Naive thymus-derived CD8-positive, alpha-beta T cell (primary cell): Measurements from ENCODE around the gene CLDN20. TPM values are rescaled to one million over a fixed set of nuclear protein-coding genes. Genes with fewer than 3 reads are reported as not detected.
A peak's percentile ranks its signal among the peaks of the same experiment; 100 is the strongest.
"Not testable (repeated sequence)": the region's sequence is repeated elsewhere in the genome, so short reads cannot be mapped to it uniquely, and the experiment has no call there.

Source experiments
- ATAC-seq, 2 donors: fragments of 150-1000 bp; cut with Tn5 transposase in 1 of 2; sonication (Bioruptor Pico), chemical (Tn5 transposase) in 1 of 2; 1 replicate in 1 of 2; 2 replicates in 1 of 2; pipeline ENCODE4 v1.10.0; 2021; ENCODE audit warnings: mild to moderate bottlenecking in 2 of 2, moderate library complexity in 2 of 2
- POLR2A ChIA-PET: fragments of 350-600 bp; sonication (Branson Sonifier 250); formaldehyde crosslinking; loops from one replicate; lab custom pipeline; 2021; ENCODE audit warnings: antibody characterized with exemption; lab: Charles Lee
- DNase-seq, 10 donors: peaks; one replicate each; pipeline versions ENCODE4 v3.0.0 to v3.0.0-alpha.2; 2020 to 2022
- H3K27ac Mint-ChIP-seq, 10 donors: one replicate each; pipeline ENCODE4 v1.8.0; 2020 to 2022; ENCODE audit warnings: mild to moderate bottlenecking in 10 of 10, mixed read lengths in 10 of 10, moderate library complexity in 4 of 10, inconsistent platforms in 1 of 10
- H3K27me3 Mint-ChIP-seq, 5 donors: one replicate each; pipeline ENCODE4 v1.8.0; 2021 to 2022; ENCODE audit warnings: mixed read lengths in 5 of 5
- H3K36me3 Mint-ChIP-seq, 3 donors: one replicate each; pipeline ENCODE4 v1.8.0; 2020 to 2022; ENCODE audit warnings: mixed read lengths in 3 of 3, mild to moderate bottlenecking in 2 of 3, inconsistent platforms in 1 of 3
- H3K4me1 Mint-ChIP-seq, 4 donors: one replicate each; pipeline ENCODE4 v1.8.0; 2021 to 2022; ENCODE audit warnings: mixed read lengths in 4 of 4
- H3K4me3 Mint-ChIP-seq, 10 donors: one replicate each; pipeline ENCODE4 v1.8.0; 2020 to 2022; ENCODE audit warnings: mild to moderate bottlenecking in 10 of 10, mixed read lengths in 10 of 10, moderate library complexity in 6 of 10, inconsistent platforms in 1 of 10
- H3K9me3 Mint-ChIP-seq, 9 donors: one replicate each; pipeline ENCODE4 v1.8.0; 2020 to 2022; ENCODE audit warnings: mixed read lengths in 9 of 9, mild to moderate bottlenecking in 3 of 9, inconsistent platforms in 1 of 9, moderate library complexity in 1 of 9
- polyA plus RNA-seq, 3 donors: library from polyadenylated mRNA; unstranded; fragments of 300-500 nt; fragmentation: Illumina TruSeq; gene quantifications; one replicate each; pipeline ENCODE4 v1.2.3, GENCODE V29; 2021
- total RNA-seq, 8 experiments: library from RNA in 2 of 8; stranded (reverse) in 2 of 8; gene quantifications; one replicate each; pipeline ENCODE4 v1.2.3 and lab custom pipeline; 2021 to 2026

The CLDN20 gene
- total and polyA plus RNA-seq, 5 experiments from 2014 or later = not detected

GRCh38 chr6:155262655-155263054, 1.2 kb upstream of the CLDN20 start:
- POLR2A ChIA-PET = no interaction called here
- H3K27ac Mint-ChIP-seq = peak overlapping the region in 5 of 10 donors; percentile 14 to 80 (median 63)
- H3K4me3 Mint-ChIP-seq = no peak overlapping the region
- no peak for DNase-seq
- H3K27me3 Mint-ChIP-seq = no peaks in the 10 kb centered on the region
- peaks cover 0 to 74% (median 10%) of the 10 kb centered on the region in 3 donors for H3K36me3 Mint-ChIP-seq
- peaks cover 3 to 17% (median 9%) of the 10 kb centered on the region in 4 donors for H3K4me1 Mint-ChIP-seq
- no peak for ATAC-seq
- no peaks in the 10 kb centered on the region for H3K9me3 Mint-ChIP-seq

- no peaks in the 10 kb centered on the region for H3K27me3 Mint-ChIP-seq
- peaks cover 0 to 63% (median 11%) of the 10 kb centered on the region in 3 donors for H3K36me3 Mint-ChIP-seq
- H3K4me3 Mint-ChIP-seq = no peak overlapping the region
- POLR2A ChIA-PET = no interaction called here
- H3K27ac Mint-ChIP-seq = peak overlapping the region in 2 of 10 donors; percentile 1 to 48
- DNase-seq (no peak), ATAC-seq (no peak)
- peaks cover 8 to 24% (median 14%) of the 10 kb centered on the region in 4 donors for H3K4me1 Mint-ChIP-seq
- H3K9me3 Mint-ChIP-seq = no peaks in the 10 kb centered on the region
These were observed 994 bp downstream of the CLDN20 start for GRCh38 chr6:155264693-155265320.

- POLR2A ChIA-PET = no interaction called here
- DNase-seq (no peak), ATAC-seq (no peak)
- Mint-ChIP-seq H3K27me3 (no peaks in the 10 kb centered on the region), H3K27ac (peak overlapping the region in 1 of 10 donors; percentile 85), H3K4me1 (peaks cover 9 to 24% (median 16%) of the 10 kb centered on the region in 4 donors), H3K9me3 (no peaks in the 10 kb centered on the region), H3K36me3 (peaks cover 0 to 61% (median 14%) of the 10 kb centered on the region in 3 donors), H3K4me3 (no peak overlapping the region)
These were observed 2.2 kb downstream of the CLDN20 start for GRCh38 chr6:155265843-155266535.

- H3K27ac Mint-ChIP-seq = peak overlapping the region in 4 of 10 donors; percentile 25 to 63 (median 52)
- no peak overlapping the region for H3K4me3 Mint-ChIP-seq
- H3K9me3 Mint-ChIP-seq = no peaks in the 10 kb centered on the region
- POLR2A ChIA-PET = no interaction called here
- ATAC-seq (no peak), DNase-seq (no peak)
- peaks cover 7 to 18% (median 12%) of the 10 kb centered on the region in 4 donors for H3K4me1 Mint-ChIP-seq
- no peaks in the 10 kb centered on the region for H3K27me3 Mint-ChIP-seq
- peaks cover 0 to 56% (median 15%) of the 10 kb centered on the region in 3 donors for H3K36me3 Mint-ChIP-seq
These were observed 3.6 kb downstream of the CLDN20 start for GRCh38 chr6:155267411-155267810.

DNA sequence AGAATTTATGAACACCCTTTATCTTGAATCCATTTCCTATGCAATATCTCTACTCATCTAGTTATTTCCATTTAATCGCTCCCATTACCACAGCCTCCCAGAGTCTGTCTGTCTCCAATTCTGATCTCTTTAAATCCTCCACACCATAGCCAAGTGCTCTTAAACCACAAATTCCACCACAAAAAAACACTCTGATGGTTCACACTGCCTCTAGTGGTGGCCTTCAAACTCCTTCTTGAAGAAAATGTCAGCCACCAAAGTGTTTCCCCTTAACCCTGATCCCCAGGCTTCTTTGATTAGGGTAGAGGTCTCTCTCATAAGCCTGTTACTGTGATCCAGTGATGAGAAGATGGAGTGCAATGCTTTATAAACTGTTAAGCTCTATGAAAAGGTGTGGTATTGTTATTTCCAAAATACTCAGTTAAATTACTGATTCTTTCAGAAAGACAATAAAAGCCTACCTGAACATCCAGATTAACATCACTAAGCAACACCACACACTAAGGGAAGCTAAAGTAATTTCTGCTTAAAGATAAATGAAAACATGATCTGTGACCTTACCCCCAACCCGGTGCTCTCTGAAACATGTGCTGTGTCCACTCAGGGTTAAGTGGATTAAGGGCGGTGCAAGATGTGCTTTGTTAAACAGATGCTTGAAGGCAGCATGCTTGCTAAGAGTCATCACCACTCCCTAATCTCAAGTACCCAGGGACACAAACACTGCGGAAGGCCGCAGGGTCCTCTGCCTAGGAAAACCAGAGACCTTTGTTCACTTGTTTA, 4.5 kb downstream of the CLDN20 start:
- not testable (repeated sequence) for H3K27me3 Mint-ChIP-seq, H3K9me3 Mint-ChIP-seq, H3K4me3 Mint-ChIP-seq
- peaks cover 0 to 59% (median 19%) of the 10 kb centered on the region in 3 donors for H3K36me3 Mint-ChIP-seq
- POLR2A ChIA-PET = interaction anchor here (0.7 kb wide), 1 partner anchor 29 kb away, joined by 3 read pairs; no protein-coding TSS in a partner anchor
- H3K27ac Mint-ChIP-seq = peak overlapping the region in 2 of 10 donors; percentile 2 to 52
- ATAC-seq = peak in 1 of 2 donors; percentile 59
- DNase-seq = peak in 3 of 10 donors; percentile 10 to 11 (median 11)
- H3K4me1 Mint-ChIP-seq = peaks cover 7 to 20% (median 11%) of the 10 kb centered on the region in 4 donors

GRCh38 chr6:155269765-155270164, 6.0 kb downstream of the CLDN20 start:
- no peaks in the 10 kb centered on the region for H3K27me3 Mint-ChIP-seq
- ATAC-seq (no peak), DNase-seq (no peak)
- POLR2A ChIA-PET = no interaction called here
- no peak overlapping the region for H3K4me3 Mint-ChIP-seq
- H3K36me3 Mint-ChIP-seq = peaks cover 0 to 54% (median 19%) of the 10 kb centered on the region in 3 donors
- H3K9me3 Mint-ChIP-seq = no peaks in the 10 kb centered on the region
- peaks cover 5 to 24% (median 11%) of the 10 kb centered on the region in 4 donors for H3K4me1 Mint-ChIP-seq
- H3K27ac Mint-ChIP-seq = peak overlapping the region in 1 of 10 donors; percentile 2

DNA sequence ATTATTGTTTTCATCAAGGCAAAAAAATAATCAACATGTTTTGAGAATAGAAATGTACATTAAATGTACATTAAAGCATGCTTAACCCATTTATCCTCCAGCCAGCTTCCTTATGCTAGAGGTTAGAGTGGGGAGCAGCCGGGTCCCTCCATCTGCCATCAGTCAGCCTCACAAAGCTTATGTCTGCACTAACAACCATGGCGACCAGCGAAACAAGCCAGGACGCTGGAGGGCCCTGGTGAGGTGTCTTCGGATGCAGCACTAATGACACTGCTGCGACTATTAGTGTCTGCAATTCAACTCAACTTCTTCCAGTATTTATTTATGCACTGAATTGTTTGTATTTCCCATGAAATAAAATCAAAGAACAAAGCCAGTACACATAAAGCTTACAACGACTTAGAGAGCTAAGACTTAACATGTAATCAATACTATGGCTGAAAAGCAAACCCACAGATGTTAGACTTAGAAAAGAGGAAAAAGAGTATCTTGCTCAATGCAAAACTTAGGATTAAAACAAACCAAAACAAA, 6.8 kb downstream of the CLDN20 start:
- POLR2A ChIA-PET = no interaction called here
- no peaks in the 10 kb centered on the region for H3K27me3 Mint-ChIP-seq
- peaks cover 0 to 54% (median 17%) of the 10 kb centered on the region in 3 donors for H3K36me3 Mint-ChIP-seq
- no peaks in the 10 kb centered on the region for H3K9me3 Mint-ChIP-seq
- DNase-seq (no peak), ATAC-seq (no peak)
- no peak overlapping the region for H3K27ac Mint-ChIP-seq
- H3K4me3 Mint-ChIP-seq = no peak overlapping the region
- H3K4me1 Mint-ChIP-seq = peaks cover 3 to 29% (median 11%) of the 10 kb centered on the region in 4 donors

DNA sequence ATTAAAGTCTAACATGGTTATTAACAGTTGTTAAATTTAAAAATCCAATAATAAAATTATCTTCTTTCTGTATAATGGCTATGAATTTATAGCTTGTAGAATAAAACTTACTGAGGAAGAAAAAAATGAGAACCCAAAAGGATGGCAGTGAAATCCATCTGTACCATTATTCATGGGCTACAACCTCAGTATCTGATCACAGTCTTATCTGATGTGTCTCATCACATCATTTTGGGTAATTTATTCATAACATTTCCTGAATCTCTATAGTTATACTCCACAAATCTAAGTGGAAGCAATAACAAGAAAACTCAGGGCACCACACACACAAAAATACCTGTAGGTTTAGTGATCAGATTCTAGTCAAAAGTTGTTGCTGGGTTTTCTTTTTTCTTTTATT, 7.3 kb downstream of the CLDN20 start:
- Mint-ChIP-seq H3K4me1 (peaks cover 3 to 29% (median 11%) of the 10 kb centered on the region in 4 donors), H3K4me3 (no peak overlapping the region), H3K27ac (no peak overlapping the region), H3K9me3 (no peaks in the 10 kb centered on the region), H3K36me3 (peaks cover 0 to 54% (median 20%) of the 10 kb centered on the region in 3 donors), H3K27me3 (no peaks in the 10 kb centered on the region)
- no peak for ATAC-seq
- DNase-seq = no peak
- POLR2A ChIA-PET = no interaction called here

DNA sequence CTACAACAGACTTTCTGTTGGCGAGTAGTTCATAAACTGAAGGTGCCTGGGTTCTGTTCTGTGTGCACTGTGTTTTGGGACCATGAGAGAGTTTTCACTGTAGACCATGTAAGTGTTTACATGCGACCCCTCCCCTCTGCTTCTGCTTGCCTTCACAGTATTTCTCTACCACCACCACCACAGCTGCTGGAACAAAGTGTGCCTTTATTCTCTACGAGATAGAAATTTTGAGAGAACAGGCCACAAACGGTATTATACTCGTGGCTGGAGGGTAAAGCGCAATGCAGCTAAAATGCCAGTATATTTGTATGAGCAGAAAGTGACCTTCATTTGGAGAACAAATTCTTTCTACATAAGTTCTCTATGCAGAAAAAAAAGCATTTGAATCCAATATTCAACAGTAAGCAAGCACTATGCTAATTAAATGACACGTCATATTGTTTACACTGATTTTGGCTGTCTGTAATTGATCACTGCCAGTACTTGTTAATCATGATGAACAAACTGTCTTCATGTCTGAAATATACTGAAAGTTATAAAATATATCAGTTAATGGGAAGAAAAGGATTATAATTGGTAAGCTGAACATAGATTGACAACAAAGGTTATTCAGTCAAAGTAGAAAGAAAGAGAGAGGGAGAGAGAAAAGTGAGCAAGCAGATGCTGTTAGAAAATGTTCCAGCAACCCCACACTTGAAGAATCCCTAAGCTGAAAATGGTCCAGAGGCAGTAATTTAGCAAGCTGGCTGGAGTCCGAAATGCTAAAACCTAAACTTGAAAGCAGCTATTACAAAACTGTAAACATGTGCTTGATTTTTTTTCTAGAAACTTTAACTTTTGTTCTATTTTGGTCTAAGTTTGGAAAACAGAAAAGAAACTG, 8.8 kb downstream of the CLDN20 start:
- POLR2A ChIA-PET = no interaction called here
- peak overlapping the region in 5 of 10 donors; percentile 17 to 82 (median 51) for H3K27ac Mint-ChIP-seq
- DNase-seq = no peak

GRCh38 chr6:155273431-155273830, 9.6 kb downstream of the CLDN20 start:
- H3K9me3 Mint-ChIP-seq = no peaks in the 10 kb centered on the region
- POLR2A ChIA-PET = no interaction called here
- peak overlapping the region in 1 of 10 donors; percentile 7 for H3K27ac Mint-ChIP-seq
- H3K36me3 Mint-ChIP-seq = peaks cover 0 to 58% (median 15%) of the 10 kb centered on the region in 3 donors
- H3K4me3 Mint-ChIP-seq = no peak overlapping the region
- peaks cover 0 to 25% (median 9%) of the 10 kb centered on the region in 4 donors for H3K4me1 Mint-ChIP-seq
- no peaks in the 10 kb centered on the region for H3K27me3 Mint-ChIP-seq
- ATAC-seq (no peak), DNase-seq (no peak)

More for the DNA sequence above, 8.8 kb downstream of the CLDN20 start:
- no peak for ATAC-seq
- Mint-ChIP-seq H3K4me1 (peaks cover 3 to 27% (median 11%) of the 10 kb centered on the region in 4 donors), H3K4me3 (no peak overlapping the region), H3K36me3 (peaks cover 0 to 54% (median 15%) of the 10 kb centered on the region in 3 donors), H3K9me3 (no peaks in the 10 kb centered on the region), H3K27me3 (no peaks in the 10 kb centered on the region)

GRCh38 chr6:155274106-155274505, 10.3 kb downstream of the CLDN20 start:
- H3K36me3 Mint-ChIP-seq = peaks cover 0 to 64% (median 15%) of the 10 kb centered on the region in 3 donors
- H3K4me3 Mint-ChIP-seq = no peak overlapping the region
- H3K9me3 Mint-ChIP-seq = no peaks in the 10 kb centered on the region
- peaks cover 0 to 28% (median 11%) of the 10 kb centered on the region in 4 donors for H3K4me1 Mint-ChIP-seq
- no peak overlapping the region for H3K27ac Mint-ChIP-seq
- ATAC-seq = no peak
- no peak for DNase-seq
- no peaks in the 10 kb centered on the region for H3K27me3 Mint-ChIP-seq
- POLR2A ChIA-PET = no interaction called here
